BJ (cell line): Measurements from ENCODE around the gene RAPSN. TPM values are rescaled to one million over a fixed set of nuclear protein-coding genes. Genes with fewer than 3 reads are reported as not detected.
A peak's percentile ranks its signal among the peaks of the same experiment; 100 is the strongest.

ENCODE experiments used
- CTCF ChIA-PET: fragments of 350-600 bp; formaldehyde crosslinking; extraction: SDS; loops from one replicate; lab custom pipeline; 2021; ENCODE audit warnings: antibody characterized with exemption, inconsistent platforms; lab: Yijun Ruan, JAX
- POLR2A ChIA-PET: fragments of 300-600 bp; sonication (Branson Sonifier 250); formaldehyde crosslinking; extraction: SDS; loops from one replicate; lab custom pipeline; 2021; ENCODE audit warnings: antibody characterized with exemption; lab: Charles Lee
- DNase-seq: peaks from one replicate; pipeline ENCODE4 v3.0.0-alpha.2; 2011; ENCODE audit warnings: low read depth
- H3K27me3 ChIP-seq: 2 replicates; pipeline ENCODE4 v1.6.0; 2011; ENCODE audit warnings: low read length; ENCODE audit not compliant: control insufficient read depth, insufficient read depth
- H3K36me3 ChIP-seq: 2 replicates; pipeline ENCODE4 v1.5.1; 2011; ENCODE audit warnings: low read length; ENCODE audit not compliant: control insufficient read depth, insufficient read depth
- H3K4me3 ChIP-seq: 2 replicates; pipeline ENCODE4 v1.5.1; 2011; ENCODE audit warnings: low read depth, mild to moderate bottlenecking, control low read depth, low read length
- CTCF ChIP-seq: IDR thresholded peaks from 2 replicates; pipeline ENCODE4 v1.5.1; 2011; ENCODE audit warnings: low read depth, mild to moderate bottlenecking, control low read depth, inconsistent platforms, low read length, moderate library complexity; ENCODE audit not compliant: insufficient read depth
- polyA plus RNA-seq: library from polyadenylated mRNA; depleted of rRNA; stranded (reverse); fragments of >200 nt; gene quantifications from 2 replicates; pipeline ENCODE4 v1.2.3, GENCODE V29; 2011

Gene RAPSN
- polyA plus RNA-seq, 1 experiment, result 0.10 TPM

- ChIA-PET CTCF (interaction anchor here (0.5 to 1.5 kb wide), 3 partner anchors 164 to 1118 kb away, joined by 3 to 4 read pairs (median 3); no protein-coding TSS in a partner anchor), POLR2A (no interaction called here)
- H3K36me3 ChIP-seq, result peaks cover 43% of the 10 kb centered on the region
- no peak for TF ChIP-seq CTCF
- no peaks in the 10 kb centered on the region for H3K27me3 ChIP-seq
- DNase-seq, result no peak
- H3K4me3 ChIP-seq, result no peak overlapping the region
Observed at GRCh38 chr11:47413908-47414684, 34.8 kb downstream of the RAPSN start.

GRCh38 chr11:47413351-47413750 is 35.6 kb downstream of the RAPSN start:
- CTCF ChIA-PET, result interaction anchor here (1.2 to 1.5 kb wide), 2 partner anchors 165 to 204 kb away, joined by 3 to 4 read pairs; no protein-coding TSS in a partner anchor
- peaks cover 36% of the 10 kb centered on the region for H3K36me3 ChIP-seq
- DNase-seq, result no peak
- POLR2A ChIA-PET, result interaction anchor here (0.5 kb wide), 1 partner anchor 13 kb away, joined by 3 read pairs; no protein-coding TSS in a partner anchor
- TF ChIP-seq CTCF, result no peak
- no peaks in the 10 kb centered on the region for H3K27me3 ChIP-seq
- H3K4me3 ChIP-seq, result no peak overlapping the region

GRCh38 chr11:47411884-47412746 is 36.8 kb downstream of the RAPSN start:
- no peak for DNase-seq
- ChIA-PET POLR2A (no interaction called here), CTCF (interaction anchor here (0.6 to 5.1 kb wide), 10 partner anchors 9 to 152 kb away, joined by 3 to 37 read pairs (median 3); partner anchors contain the start of genes PSMC3 and RAPSN)
- Histone ChIP-seq H3K4me3 (no peak overlapping the region), H3K27me3 (no peaks in the 10 kb centered on the region), H3K36me3 (peaks cover 36% of the 10 kb centered on the region)
- peak; percentile 88 for TF ChIP-seq CTCF

GRCh38 chr11:47410370-47411264 is 38.3 kb downstream of the RAPSN start:
- H3K4me3 ChIP-seq, result peak overlapping the region; percentile 95
- POLR2A ChIA-PET, result no interaction called here
- CTCF ChIA-PET, result interaction anchor here (0.8 to 5.1 kb wide), 8 partner anchors 9 to 206 kb away, joined by 3 to 37 read pairs (median 4); partner anchors contain the start of gene PSMC3
- H3K36me3 ChIP-seq, result peaks cover 36% of the 10 kb centered on the region
- H3K27me3 ChIP-seq, result no peaks in the 10 kb centered on the region
- DNase-seq, result no peak
- TF ChIP-seq CTCF, result no peak
